ENCODE results near the gene RS1. TPM values are rescaled to one million over a fixed set of nuclear protein-coding genes. Genes with fewer than 3 reads are reported as not detected.

RS1 gene
- total RNA-seq, 4 donors from 2014 or later: not detected

- intact Hi-C loops (cut with DNase I): no loop called here
- H3K36me3 ChIP-seq: no peaks in the 10 kb centered on the region
- H3K4me3 ChIP-seq: no peak overlapping the region
- TF ChIP-seq POLR2A (IDR thresholded peaks at IDR 0.05): no peak
- TF ChIP-seq CTCF (IDR thresholded peaks at IDR 0.05): no peak
- no peaks in the 10 kb centered on the region for H3K4me1 ChIP-seq
- DNase-seq: no peak
- WGBS, 2 donors: 75 to 90% methylated on average over 4 of the region's 4 CpGs
- H3K27me3 ChIP-seq: no peaks in the 10 kb centered on the region
- H3K27ac ChIP-seq: no peak overlapping the region
- H3K9me3 ChIP-seq: no peaks in the 10 kb centered on the region
Observed at GRCh38 chrX:18692541-18692940, 20.6 kb upstream of the RS1 start.

- 25 to 84% methylated on average over 1 of the region's 1 CpG for WGBS, 2 donors
- DNase-seq: no peak
- H3K9me3 ChIP-seq: no peaks in the 10 kb centered on the region
- no peaks in the 10 kb centered on the region for H3K36me3 ChIP-seq
- TF ChIP-seq POLR2A (IDR thresholded peaks at IDR 0.05) (no peak), CTCF (IDR thresholded peaks at IDR 0.05) (no peak)
- no peaks in the 10 kb centered on the region for H3K4me1 ChIP-seq
- H3K27ac ChIP-seq: no peak overlapping the region
- no peaks in the 10 kb centered on the region for H3K27me3 ChIP-seq
- intact Hi-C loops (cut with DNase I): no loop called here
- H3K4me3 ChIP-seq: no peak overlapping the region
Observed at GRCh38 chrX:18691431-18691830, 19.5 kb upstream of the RS1 start.

- no peak overlapping the region for H3K27ac ChIP-seq
- intact Hi-C loops (cut with DNase I): no loop called here
- 57 to 73% methylated on average over 3 to 6 of the region's 7 CpGs for WGBS, 2 donors
- H3K9me3 ChIP-seq: no peaks in the 10 kb centered on the region
- H3K4me1 ChIP-seq: no peaks in the 10 kb centered on the region
- H3K4me3 ChIP-seq: no peak overlapping the region
- DNase-seq: no peak
- H3K27me3 ChIP-seq: no peaks in the 10 kb centered on the region
- no peak for TF ChIP-seq CTCF (IDR thresholded peaks at IDR 0.05)
- no peak for TF ChIP-seq POLR2A (IDR thresholded peaks at IDR 0.05)
- H3K36me3 ChIP-seq: no peaks in the 10 kb centered on the region
Observed at GRCh38 chrX:18687856-18688495, 16.1 kb upstream of the RS1 start.

- Histone ChIP-seq H3K27me3 (no peaks in the 10 kb centered on the region), H3K4me1 (no peaks in the 10 kb centered on the region), H3K9me3 (no peaks in the 10 kb centered on the region), H3K27ac (no peak overlapping the region), H3K4me3 (no peak overlapping the region), H3K36me3 (no peaks in the 10 kb centered on the region)
- DNase-seq: no peak
- intact Hi-C loops (cut with DNase I): no loop called here
- no peak for TF ChIP-seq POLR2A (IDR thresholded peaks at IDR 0.05)
- 61 to 65% methylated on average over 2 to 8 of the region's 9 CpGs for WGBS, 2 donors
Observed at GRCh38 chrX:18682979-18683387, 11.1 kb upstream of the RS1 start.

- no peaks in the 10 kb centered on the region for H3K9me3 ChIP-seq
- no peak for DNase-seq
- H3K36me3 ChIP-seq: no peaks in the 10 kb centered on the region
- H3K27ac ChIP-seq: no peak overlapping the region
- no peaks in the 10 kb centered on the region for H3K27me3 ChIP-seq
- intact Hi-C loops (cut with DNase I): no loop called here
- no peaks in the 10 kb centered on the region for H3K4me1 ChIP-seq
- no peak overlapping the region for H3K4me3 ChIP-seq
- WGBS, 2 donors: 81% methylated on average over 6 of the region's 6 CpGs; no CpG with 5 or more reads in 1 of the 2 donors
- TF ChIP-seq POLR2A (IDR thresholded peaks at IDR 0.05) (no peak), CTCF (IDR thresholded peaks at IDR 0.05) (no peak)
Observed at GRCh38 chrX:18681996-18682395, 10.1 kb upstream of the RS1 start.

Measured in esophagus squamous epithelium (tissue), 5 donors.